PFSK-1 (cell line): ENCODE results near the gene INTS3. TPM values are rescaled to one million over a fixed set of nuclear protein-coding genes. Genes with fewer than 3 reads are reported as not detected.

Experiments used
- FOXP2 ChIP-seq: optimal IDR thresholded peaks from 2 replicates; pipeline ENCODE3; 2011; ENCODE audit warnings: borderline replicate concordance, control low read depth, inconsistent platforms; ENCODE audit not compliant: insufficient read depth; ENCODE audit errors: extremely low read length, extremely low read depth
- POLR2AphosphoS5 ChIP-seq: IDR thresholded peaks from 2 replicates; pipeline ENCODE4 v1.6.1; 2012; ENCODE audit warnings: low read depth, mild to moderate bottlenecking, control low read depth, low read length, moderate library complexity
- SIN3A ChIP-seq: IDR thresholded peaks from 2 replicates; pipeline ENCODE4 v1.6.1; 2012; ENCODE audit warnings: mild to moderate bottlenecking, low read length, moderate library complexity, borderline replicate concordance; ENCODE audit not compliant: insufficient read depth
- TAF1 ChIP-seq: IDR thresholded peaks from 2 replicates; pipeline ENCODE4 v1.6.1; 2012; ENCODE audit warnings: low read length, control low read depth, borderline replicate concordance; ENCODE audit not compliant: insufficient read depth
- polyA plus RNA-seq: library from polyadenylated mRNA; unstranded; fragments of >200 nt; gene quantifications from one replicate; pipeline ENCODE4 v1.2.1, GENCODE V29; 2012; ENCODE audit warnings: low read depth, missing spikeins; ENCODE audit not compliant: insufficient read length
- TF ChIP-seq, protein P1 (sequence below), 2 experiments: IDR thresholded peaks; 2 replicates each; pipeline versions ENCODE4 v1.6.1 to v1.8.0; 2011 to 2012; ENCODE audit warnings: low read depth in 2 of 2, low read length in 2 of 2, control low read depth in 1 of 2, inconsistent platforms in 1 of 2, mild to moderate bottlenecking in 1 of 2, moderate library complexity in 1 of 2; ENCODE audit not compliant: insufficient read depth in 1 of 2

The INTS3 gene, protein sequence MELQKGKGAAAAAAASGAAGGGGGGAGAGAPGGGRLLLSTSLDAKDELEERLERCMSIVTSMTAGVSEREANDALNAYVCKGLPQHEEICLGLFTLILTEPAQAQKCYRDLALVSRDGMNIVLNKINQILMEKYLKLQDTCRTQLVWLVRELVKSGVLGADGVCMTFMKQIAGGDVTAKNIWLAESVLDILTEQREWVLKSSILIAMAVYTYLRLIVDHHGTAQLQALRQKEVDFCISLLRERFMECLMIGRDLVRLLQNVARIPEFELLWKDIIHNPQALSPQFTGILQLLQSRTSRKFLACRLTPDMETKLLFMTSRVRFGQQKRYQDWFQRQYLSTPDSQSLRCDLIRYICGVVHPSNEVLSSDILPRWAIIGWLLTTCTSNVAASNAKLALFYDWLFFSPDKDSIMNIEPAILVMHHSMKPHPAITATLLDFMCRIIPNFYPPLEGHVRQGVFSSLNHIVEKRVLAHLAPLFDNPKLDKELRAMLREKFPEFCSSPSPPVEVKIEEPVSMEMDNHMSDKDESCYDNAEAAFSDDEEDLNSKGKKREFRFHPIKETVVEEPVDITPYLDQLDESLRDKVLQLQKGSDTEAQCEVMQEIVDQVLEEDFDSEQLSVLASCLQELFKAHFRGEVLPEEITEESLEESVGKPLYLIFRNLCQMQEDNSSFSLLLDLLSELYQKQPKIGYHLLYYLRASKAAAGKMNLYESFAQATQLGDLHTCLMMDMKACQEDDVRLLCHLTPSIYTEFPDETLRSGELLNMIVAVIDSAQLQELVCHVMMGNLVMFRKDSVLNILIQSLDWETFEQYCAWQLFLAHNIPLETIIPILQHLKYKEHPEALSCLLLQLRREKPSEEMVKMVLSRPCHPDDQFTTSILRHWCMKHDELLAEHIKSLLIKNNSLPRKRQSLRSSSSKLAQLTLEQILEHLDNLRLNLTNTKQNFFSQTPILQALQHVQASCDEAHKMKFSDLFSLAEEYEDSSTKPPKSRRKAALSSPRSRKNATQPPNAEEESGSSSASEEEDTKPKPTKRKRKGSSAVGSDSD
- polyA plus RNA-seq: 39.9 TPM

DNA sequence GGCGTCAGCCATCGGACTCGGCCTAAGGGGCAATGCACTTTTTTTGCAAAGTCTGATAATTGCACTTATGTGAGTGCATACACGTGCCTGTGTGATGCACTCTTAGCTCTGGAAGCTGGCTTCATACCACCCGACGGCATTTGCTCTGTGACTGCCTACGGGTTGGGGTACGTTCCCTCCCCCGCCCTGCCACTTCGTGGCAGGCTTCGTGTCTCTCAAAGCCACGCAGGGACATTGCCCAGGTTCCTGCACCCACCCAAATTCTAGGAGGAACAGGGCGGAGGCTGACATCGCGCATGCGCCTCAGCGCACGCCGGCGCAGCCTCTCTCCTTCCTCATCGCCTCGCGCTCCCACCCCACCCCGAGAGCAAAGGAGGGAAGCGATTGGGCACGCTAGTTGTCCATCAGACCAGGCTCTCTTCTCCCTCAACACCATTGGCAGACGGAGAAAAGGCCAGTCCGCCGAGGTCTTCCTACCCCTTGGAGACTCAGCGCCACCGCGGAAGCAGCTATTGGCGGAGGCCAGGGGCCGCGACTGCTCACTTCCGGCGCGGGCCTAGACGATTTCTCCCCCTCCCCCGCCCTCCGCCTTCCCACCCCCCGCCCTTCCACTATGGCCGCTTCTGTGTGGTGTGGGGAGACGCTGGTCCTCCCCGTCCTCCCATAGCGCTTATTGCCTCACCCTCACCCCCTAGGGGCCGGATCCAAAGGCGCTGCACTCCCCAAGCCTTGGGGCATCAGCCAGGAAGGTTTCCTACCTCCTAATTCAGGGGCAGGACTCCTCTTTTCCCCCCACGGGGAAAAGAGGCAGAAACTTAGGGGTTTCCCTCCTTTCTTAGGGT lies at the start of gene INTS3:
TSS of gene INTS3 (plus strand) at position 588 of the 842 bp plus-strand sequence. CDS start 585 bp downstream, outside the sequence.
- TF ChIP-seq POLR2AphosphoS5 (no peak; the same call in 1 of the 2 replicates), SIN3A (no peak; the same call in 1 of the 2 replicates), TAF1 (peak; percentile 91; the same call in 1 of the 2 replicates), FOXP2 (peak; percentile 58)
- TF ChIP-seq, protein P1, sequence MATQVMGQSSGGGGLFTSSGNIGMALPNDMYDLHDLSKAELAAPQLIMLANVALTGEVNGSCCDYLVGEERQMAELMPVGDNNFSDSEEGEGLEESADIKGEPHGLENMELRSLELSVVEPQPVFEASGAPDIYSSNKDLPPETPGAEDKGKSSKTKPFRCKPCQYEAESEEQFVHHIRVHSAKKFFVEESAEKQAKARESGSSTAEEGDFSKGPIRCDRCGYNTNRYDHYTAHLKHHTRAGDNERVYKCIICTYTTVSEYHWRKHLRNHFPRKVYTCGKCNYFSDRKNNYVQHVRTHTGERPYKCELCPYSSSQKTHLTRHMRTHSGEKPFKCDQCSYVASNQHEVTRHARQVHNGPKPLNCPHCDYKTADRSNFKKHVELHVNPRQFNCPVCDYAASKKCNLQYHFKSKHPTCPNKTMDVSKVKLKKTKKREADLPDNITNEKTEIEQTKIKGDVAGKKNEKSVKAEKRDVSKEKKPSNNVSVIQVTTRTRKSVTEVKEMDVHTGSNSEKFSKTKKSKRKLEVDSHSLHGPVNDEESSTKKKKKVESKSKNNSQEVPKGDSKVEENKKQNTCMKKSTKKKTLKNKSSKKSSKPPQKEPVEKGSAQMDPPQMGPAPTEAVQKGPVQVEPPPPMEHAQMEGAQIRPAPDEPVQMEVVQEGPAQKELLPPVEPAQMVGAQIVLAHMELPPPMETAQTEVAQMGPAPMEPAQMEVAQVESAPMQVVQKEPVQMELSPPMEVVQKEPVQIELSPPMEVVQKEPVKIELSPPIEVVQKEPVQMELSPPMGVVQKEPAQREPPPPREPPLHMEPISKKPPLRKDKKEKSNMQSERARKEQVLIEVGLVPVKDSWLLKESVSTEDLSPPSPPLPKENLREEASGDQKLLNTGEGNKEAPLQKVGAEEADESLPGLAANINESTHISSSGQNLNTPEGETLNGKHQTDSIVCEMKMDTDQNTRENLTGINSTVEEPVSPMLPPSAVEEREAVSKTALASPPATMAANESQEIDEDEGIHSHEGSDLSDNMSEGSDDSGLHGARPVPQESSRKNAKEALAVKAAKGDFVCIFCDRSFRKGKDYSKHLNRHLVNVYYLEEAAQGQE (IDR thresholded peaks at IDR 0.05; ENCODE audit: insufficient read depth in 1 of 2, low read depth in 2 of 2, low read length in 2 of 2): peak in 1 of 2 experiments; percentile 57; a peak in 2 of 4 replicates

DNA sequence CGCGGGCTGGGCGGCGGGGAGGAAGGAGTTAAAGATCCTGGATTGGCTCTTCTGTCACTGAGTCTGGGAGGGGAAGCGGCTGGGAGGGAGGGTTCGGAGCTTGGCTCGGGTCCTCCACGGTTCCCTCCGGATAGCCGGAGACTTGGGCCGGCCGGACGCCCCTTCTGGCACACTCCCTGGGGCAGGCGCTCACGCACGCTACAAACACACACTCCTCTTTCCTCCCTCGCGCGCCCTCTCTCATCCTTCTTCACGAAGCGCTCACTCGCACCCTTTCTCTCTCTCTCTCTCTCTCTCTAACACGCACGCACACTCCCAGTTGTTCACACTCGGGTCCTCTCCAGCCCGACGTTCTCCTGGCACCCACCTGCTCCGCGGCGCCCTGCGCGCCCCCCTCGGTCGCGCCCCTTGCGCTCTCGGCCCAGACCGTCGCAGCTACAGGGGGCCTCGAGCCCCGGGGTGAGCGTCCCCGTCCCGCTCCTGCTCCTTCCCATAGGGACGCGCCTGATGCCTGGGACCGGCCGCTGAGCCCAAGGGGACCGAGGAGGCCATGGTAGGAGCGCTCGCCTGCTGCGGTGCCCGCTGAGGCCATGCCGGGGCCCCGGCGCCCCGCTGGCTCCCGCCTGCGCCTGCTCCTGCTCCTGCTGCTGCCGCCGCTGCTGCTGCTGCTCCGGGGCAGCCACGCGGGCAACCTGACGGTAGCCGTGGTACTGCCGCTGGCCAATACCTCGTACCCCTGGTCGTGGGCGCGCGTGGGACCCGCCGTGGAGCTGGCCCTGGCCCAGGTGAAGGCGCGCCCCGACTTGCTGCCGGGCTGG lies 49.1 kb upstream of the INTS3 start, which contains the start of gene NPR1:
TSS of gene NPR1 (plus strand) at position 170 of the 818 bp plus-strand sequence. CDS start at position 591, 421 bp downstream.
- no peak for TF ChIP-seq POLR2AphosphoS5
- TF ChIP-seq, protein P1 (IDR thresholded peaks at IDR 0.05; ENCODE audit: insufficient read depth in 1 of 2, low read depth in 2 of 2, low read length in 2 of 2): no peak
- TF ChIP-seq SIN3A: no peak
- no peak for TF ChIP-seq TAF1
- TF ChIP-seq FOXP2: no peak

DNA sequence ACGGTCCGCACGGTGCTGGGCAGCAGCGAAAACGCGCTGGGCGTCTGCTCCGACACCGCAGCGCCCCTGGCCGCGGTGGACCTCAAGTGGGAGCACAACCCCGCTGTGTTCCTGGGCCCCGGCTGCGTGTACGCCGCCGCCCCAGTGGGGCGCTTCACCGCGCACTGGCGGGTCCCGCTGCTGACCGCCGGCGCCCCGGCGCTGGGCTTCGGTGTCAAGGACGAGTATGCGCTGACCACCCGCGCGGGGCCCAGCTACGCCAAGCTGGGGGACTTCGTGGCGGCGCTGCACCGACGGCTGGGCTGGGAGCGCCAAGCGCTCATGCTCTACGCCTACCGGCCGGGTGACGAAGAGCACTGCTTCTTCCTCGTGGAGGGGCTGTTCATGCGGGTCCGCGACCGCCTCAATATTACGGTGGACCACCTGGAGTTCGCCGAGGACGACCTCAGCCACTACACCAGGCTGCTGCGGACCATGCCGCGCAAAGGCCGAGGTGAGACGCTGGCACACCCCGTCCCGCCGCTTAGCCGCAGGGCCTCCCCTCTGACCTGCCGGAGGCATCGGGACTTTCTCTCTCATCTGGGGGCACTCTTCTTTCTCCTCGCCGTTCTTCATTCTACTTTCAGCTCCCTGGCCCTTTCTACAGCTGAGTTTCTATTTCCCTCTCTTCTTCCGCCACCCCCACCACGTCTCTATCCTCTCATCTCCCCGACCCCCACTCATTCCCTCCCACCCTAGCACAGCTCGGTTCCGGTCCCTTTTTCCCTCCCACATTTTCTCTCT lies 48.3 kb upstream of the INTS3 start:
- no peak for TF ChIP-seq TAF1
- TF ChIP-seq, protein P1 (IDR thresholded peaks at IDR 0.05; ENCODE audit: insufficient read depth in 1 of 2, low read depth in 2 of 2, low read length in 2 of 2): no peak
- TF ChIP-seq POLR2AphosphoS5: no peak
